ENCODE measurements around the gene WTIP.
"Not testable (repeated sequence)": the region's sequence is repeated elsewhere in the genome, so short reads cannot be mapped to it uniquely, and the experiment has no call there.

WTIP gene

GRCh38 chr19:34504273-34504808 is 22.8 kb downstream of the WTIP start:
- no peak for DNase-seq

DNA sequence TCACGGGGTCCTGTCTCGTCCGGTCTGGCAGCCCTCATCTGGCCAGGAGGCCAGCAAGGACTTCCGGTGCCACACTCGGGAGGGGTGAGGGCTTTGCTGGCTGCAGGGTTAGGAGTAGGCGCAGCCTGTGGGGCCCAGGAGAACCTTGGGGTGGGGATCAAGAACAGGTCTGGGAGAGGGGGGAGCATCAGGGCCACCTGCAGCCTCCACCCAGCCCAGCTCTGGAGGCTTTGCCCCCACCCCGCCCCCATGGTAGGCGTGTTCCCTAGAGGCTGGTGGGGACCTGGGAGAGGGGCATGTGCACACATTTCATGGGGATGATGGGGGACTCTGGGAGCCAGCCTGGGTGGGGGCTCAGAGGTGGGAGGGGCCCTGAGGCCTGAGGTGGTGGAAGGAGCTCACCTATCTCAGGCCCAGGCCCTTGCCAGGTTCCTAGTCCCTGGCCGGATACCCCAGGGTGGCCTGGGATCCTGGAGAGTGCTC is 23.3 kb downstream of the WTIP start:
- DNase-seq = no peak

DNA sequence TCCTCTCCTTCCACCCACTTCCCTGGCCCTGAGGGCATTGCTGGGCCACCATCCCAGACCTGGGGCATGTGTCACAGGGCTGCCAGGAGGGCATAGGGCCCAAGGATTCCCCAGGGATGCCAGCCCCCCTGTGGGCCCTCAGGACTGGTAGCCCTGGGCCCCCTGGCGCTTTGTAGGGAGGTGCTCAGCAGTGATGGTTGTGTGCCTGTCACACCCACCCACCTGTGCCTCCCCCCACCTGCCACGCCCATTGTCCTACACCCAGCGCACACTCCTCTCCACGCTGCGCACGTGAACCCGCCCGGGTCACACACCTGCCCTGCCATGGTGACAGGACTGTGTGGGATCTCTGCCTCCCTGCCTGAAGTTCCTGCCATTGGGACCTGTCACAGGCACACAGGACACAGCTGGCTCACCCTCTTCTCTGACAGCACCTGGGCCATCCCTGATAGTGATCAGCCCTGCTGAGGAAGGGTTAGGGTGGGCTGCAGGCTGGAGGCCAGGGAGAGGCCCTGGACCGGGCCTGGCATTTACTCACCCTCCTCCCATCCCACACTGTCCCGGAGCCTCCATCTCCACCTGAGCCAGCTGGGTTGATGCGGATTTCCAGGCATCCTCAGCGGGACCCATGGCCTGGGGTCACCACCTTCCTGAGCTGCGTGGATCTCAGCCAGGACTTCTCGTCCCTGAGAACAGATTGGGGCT is 23.9 kb downstream of the WTIP start:
- no peak for DNase-seq

GRCh38 chr19:34506026-34506370 is 24.4 kb downstream of the WTIP start:
- no peak for DNase-seq

GRCh38 chr19:34507414-34508067 is 26.0 kb downstream of the WTIP start:
- DNase-seq = no peak

DNA sequence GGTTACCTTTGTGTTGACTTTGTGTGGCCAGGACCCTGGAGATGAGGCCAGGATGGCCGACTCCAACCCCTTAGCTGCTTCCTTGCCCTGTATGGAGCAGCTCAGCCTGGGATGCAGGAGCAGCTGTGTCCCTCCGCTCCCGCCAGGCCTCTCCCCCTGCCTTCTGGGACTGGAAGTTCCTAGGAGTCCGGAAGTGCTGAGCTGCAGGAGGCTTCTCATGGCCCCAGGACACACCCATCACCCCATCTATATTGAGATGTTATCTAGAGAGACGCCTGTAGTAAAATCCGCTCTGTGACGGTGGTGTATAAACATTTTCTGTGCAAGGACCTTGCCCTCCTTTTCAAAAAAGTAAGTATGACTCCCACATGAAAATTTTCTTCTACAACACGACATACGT is 27.0 kb downstream of the WTIP start:
- DNase-seq = no peak

DNA sequence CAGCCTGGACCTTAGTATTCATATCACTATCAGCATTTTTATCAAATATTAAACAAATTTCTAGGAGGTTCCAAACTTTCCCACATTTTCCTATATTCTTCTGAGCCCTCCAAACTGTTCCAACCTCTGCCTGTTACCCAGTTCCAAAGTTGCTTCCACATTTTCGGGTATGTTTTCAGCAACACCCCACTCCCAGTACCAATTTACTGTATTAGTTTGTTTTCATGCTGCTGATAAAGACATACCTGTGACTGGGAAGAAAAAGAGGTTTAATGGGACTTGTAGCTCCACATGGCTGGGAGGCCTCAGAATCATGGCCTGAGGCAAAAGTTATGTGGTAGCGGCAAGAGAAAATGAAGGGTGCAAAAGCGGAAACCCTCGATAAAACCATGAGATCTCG is 29.3 kb downstream of the WTIP start:
- not testable (repeated sequence) for DNase-seq

GRCh38 chr19:34512254-34512822 is 30.8 kb downstream of the WTIP start:
- no peak for DNase-seq

DNA sequence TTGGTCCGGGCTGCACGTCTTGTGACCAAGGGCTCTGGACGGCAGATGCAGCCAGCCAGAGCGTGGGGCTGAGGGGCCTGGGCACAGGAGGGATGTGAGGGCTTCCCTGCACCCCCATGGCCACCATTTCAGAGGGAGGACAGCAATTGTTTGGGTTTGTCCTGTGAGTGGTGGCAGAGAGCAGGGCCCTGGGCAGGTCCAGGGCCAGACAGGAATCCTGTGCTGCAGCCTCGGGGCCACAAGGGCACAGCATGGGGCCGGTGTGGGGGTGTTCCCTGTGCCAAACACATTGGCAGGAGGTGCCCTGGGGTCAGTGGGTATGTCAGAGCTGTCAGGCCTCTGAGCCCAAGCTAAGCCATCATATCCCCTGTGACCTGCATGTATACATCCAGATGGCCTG is 32.2 kb downstream of the WTIP start:
- DNase-seq = no peak

- no peak for DNase-seq
These were observed 38.0 kb downstream of the WTIP start for GRCh38 chr19:34519602-34520001.

GRCh38 chr19:34523408-34523807 is 41.9 kb downstream of the WTIP start:
- no peak for DNase-seq

DNA sequence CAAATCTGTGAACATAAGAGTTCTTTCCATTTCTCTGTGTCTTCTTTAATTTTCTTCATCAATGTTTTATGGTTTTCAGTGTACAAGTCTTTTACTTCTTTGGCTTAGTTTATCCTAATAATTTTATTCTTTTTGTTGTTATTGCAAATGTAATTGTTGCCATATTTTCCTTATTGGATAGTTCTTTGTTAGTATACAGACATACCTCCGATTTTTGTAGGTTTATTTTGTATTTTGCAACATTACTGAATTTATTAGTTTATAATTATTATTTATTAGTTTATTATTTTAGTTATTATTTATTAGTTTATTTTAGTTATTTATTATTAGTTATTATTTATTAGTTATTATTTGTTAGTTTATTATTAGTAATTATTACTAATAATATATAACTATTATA is 43.4 kb downstream of the WTIP start:
- no peak for DNase-seq

GRCh38 chr19:34534206-34534605 is 52.6 kb downstream of the WTIP start:
- no peak for DNase-seq

DNA sequence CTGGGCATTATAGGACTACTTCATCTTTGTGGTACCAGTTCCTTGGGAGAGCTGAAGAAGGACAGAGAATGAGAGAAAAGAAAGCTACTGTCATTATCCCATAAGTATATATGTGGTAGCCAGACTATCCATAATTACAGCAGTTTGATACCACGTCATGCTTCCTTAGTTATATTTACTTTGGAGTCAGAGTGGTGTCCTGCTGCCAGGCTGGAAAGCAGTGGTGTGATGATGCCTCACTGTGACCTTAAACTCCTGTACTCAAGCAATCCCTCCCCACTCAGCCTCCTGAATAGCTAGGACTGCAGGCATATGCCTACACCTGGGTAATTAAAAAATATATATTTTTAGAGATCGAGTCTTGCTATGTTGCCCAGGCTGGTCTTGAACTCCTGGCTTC is 57.8 kb downstream of the WTIP start:
- DNase-seq = no peak

DNA sequence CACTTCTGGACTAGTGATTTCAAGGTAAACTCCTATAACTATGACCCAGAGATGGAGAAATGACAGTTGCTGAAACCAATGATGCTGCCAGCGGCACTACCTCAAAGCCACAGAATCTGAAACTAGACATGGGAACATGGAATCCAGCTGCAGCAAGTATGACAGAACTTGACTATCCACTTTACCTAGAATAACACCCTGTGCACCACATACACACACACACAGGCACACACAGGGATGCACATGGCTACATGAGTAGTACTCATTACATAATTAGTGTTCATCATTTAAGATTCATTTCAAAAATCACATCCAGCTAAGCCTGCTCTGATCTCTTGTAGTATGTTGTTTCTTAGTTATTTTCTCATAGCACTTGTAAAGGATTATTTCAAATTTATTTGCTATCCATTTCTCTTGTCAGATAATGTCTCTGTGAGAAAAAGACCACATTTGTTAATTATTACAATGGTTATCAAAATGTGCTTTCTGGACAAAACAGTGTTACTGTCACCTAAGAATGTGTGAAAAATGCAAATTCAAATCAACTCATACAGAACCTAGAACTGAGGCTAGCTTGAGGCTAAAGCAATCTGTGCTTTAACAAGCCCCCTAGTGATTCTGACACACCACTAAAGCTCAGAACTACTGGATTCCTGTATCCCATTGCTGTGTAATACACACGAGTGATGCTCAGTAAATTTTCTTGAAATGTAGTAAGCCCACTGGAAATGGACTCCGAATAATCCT is 59.4 kb downstream of the WTIP start:
- DNase-seq = no peak

DNA sequence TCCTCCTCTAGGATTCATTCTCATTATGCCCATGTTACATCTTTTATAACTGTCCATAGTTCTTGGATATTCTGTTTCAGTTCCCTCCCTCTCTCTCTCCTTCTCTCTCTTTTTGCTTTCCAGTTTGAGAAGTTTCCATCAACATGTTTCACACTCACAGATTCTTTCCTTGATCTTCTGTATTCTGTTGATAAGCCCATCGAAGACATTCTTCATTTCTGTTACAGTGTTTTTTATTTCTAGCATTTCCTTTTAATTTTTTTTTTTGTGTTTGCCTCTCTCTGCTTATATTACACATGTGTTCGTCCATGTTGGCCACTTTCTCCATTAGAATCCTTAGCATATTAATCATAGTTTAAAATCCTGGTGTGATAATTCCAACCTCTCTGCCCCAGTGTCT is 68.3 kb downstream of the WTIP start:
- DNase-seq = no peak

GRCh38 chr19:34555447-34555846 is 73.9 kb downstream of the WTIP start:
- DNase-seq = no peak

DNA sequence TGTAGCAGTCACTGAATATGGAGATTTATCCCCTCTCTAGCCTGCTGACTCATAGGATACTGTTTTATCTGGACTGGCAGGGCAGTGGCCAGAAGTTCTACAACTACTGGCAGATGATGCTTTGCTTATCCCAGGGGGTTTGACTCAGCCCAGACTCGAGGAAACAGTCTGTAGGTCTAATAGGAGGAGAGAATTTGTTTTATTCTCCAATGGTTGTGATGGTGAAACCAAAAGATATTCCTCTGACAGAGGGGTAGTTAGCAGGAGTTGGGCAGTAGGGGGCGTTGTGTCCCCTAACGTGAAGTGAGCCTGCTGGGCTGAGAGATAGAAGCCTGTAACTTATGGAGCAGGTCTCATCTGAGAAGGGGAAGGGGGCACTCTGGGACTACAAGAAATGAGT is 74.9 kb downstream of the WTIP start:
- no peak for DNase-seq

- no peak for DNase-seq
These were observed 77.5 kb downstream of the WTIP start for GRCh38 chr19:34559045-34559444.

GRCh38 chr19:34560229-34560628 is 78.7 kb downstream of the WTIP start:
- no peak for DNase-seq

All from right hindlimb (tissue), 1 donor.